Ascending aorta (tissue), 1 donor: ENCODE measurements around the gene RCC1. TPM values are rescaled to one million over a fixed set of nuclear protein-coding genes. Genes with fewer than 3 reads are reported as not detected.

ENCODE experiments used
- total RNA-seq: library from RNA; depleted of rRNA; stranded (reverse); fragments of >200 nt; gene quantifications from one replicate; pipeline ENCODE4 v1.1.0, GENCODE V29; 2016

RCC1 gene
- total RNA-seq, 1 donor from 2014 or later = 70.5 TPM

Other genes starting within 250 kb of the RCC1 start
- 7.6 TPM for gene SESN2, start 246.5 kb upstream of the RCC1 start, total RNA-seq
- gene MED18, start 177.0 kb upstream of the RCC1 start, total RNA-seq = 6.6 TPM
- 33.0 TPM for gene PHACTR4, start 136.3 kb upstream of the RCC1 start, total RNA-seq
- 11.0 TPM for gene TRNAU1AP, start 47.0 kb downstream of the RCC1 start, total RNA-seq
- not detected for gene RAB42, start 86.2 kb downstream of the RCC1 start, total RNA-seq
- 32.2 TPM for gene TAF12, start 137.0 kb downstream of the RCC1 start, total RNA-seq
- gene RNU11, start 142.6 kb downstream of the RCC1 start, total RNA-seq = not detected
- gene GMEB1, start 162.7 kb downstream of the RCC1 start, total RNA-seq = 5.2 TPM
- gene YTHDF2, start 230.9 kb downstream of the RCC1 start, total RNA-seq = 50.6 TPM